Measurements from ENCODE around the gene RAB11FIP4. TPM values are rescaled to one million over a fixed set of nuclear protein-coding genes. Genes with fewer than 3 reads are reported as not detected.

Gene RAB11FIP4
- total RNA-seq, 3 donors from 2014 or later (not counting 1 experiment from before 2014, with no cell fraction given), result 81.4 to 121 (median 102) TPM

DNA sequence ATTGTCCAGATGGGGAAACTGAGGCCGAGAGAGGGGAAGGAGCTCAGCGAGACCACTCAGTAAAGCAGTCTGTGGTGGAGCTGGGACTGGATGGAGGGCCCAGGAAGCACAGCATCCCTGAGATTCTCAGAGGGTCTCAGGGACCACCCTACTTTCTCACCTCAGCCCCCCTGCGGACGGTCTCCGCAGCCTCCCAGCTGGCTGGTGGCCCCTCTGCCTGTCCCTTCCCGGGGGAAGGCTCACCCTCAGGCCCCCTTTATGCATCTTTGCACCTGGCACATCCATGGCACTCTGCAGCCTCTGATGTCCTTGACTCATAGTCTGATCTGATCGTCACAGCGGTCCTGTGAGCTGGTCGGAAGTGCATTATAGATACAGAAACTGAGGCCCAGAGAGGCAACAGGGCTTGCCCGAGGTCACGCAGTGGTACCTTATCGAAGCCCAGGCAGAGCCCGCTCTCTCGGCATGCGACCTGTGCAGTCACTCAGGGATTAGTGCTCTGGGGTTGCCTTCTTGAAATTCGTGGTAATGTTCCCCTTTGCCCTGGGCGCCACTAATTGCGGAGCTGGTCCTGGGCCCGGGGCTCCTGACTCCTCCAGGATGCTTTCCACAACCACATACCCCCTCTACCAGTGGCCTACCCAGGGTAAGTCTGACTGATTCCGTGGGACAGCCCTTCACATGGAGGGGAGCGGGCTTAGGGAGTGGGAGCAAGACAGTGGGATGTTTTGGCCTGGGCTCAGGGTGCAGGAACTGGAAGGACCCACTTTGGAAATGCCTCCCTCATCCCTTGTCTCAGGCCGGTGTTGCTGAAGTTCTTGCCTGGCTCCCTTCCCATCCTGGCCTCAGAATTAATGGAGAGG, 24.4 kb downstream of the RAB11FIP4 start:
- DNase-seq (no peak), ATAC-seq (no peak)
- H3K27ac Mint-ChIP-seq, result no peak overlapping the region
- H3K4me1 Mint-ChIP-seq, result no peaks in the 10 kb centered on the region
- Histone ChIP-seq H3K4me1 (ENCODE audit: control insufficient read depth, insufficient read depth, low read length) (peaks cover 3% of the 10 kb centered on the region), H3K36me3 (ENCODE audit: control insufficient read depth, insufficient read depth, low read length) (no peaks in the 10 kb centered on the region), H3K27me3 (ENCODE audit: control insufficient read depth, insufficient read depth, low read length) (no peaks in the 10 kb centered on the region), H3K27ac (ENCODE audit: low read length) (no peak overlapping the region), H3K9me3 (ENCODE audit: control insufficient read depth, insufficient read depth, low read length) (no peaks in the 10 kb centered on the region), H3K4me3 (ENCODE audit: low read length) (no peak overlapping the region)
- TF ChIP-seq, protein P1, sequence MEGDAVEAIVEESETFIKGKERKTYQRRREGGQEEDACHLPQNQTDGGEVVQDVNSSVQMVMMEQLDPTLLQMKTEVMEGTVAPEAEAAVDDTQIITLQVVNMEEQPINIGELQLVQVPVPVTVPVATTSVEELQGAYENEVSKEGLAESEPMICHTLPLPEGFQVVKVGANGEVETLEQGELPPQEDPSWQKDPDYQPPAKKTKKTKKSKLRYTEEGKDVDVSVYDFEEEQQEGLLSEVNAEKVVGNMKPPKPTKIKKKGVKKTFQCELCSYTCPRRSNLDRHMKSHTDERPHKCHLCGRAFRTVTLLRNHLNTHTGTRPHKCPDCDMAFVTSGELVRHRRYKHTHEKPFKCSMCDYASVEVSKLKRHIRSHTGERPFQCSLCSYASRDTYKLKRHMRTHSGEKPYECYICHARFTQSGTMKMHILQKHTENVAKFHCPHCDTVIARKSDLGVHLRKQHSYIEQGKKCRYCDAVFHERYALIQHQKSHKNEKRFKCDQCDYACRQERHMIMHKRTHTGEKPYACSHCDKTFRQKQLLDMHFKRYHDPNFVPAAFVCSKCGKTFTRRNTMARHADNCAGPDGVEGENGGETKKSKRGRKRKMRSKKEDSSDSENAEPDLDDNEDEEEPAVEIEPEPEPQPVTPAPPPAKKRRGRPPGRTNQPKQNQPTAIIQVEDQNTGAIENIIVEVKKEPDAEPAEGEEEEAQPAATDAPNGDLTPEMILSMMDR (IDR thresholded peaks at IDR 0.05), result no peak
- intact Hi-C loops (cut with micrococcal nuclease), result no loop called here
- H3K9me3 Mint-ChIP-seq, result no peaks in the 10 kb centered on the region
- 90% methylated on average over 22 of the region's 22 CpGs for WGBS (ENCODE audit: insufficient coverage)
- no peaks in the 10 kb centered on the region for H3K27me3 Mint-ChIP-seq (ENCODE audit: low read depth in 2 of 2)
- H3K4me3 Mint-ChIP-seq, result no peak overlapping the region
- H3K36me3 Mint-ChIP-seq, result no peaks in the 10 kb centered on the region

DNA sequence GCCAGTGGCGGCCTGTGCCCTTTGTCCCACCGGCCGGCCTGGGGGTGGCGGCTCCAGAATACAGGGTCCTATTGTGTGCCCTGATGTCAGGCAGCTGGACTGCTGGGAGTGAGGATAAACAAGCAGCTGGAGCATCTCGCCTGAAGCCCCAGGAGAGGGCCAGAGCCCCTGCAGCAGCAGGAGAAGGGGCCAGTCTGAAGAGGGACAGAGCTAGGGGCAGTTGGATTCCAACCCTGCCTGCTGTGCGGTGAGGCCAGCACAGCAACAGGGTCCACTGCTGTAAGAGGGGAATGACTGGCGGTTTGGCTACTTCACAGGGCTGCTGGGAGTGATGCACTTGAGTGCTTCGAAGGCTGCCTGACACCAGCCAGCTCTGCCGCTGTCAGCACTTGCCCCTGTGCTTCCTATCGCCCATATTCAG, 25.0 kb downstream of the RAB11FIP4 start:
- ATAC-seq (no peak), DNase-seq (no peak)
- Histone ChIP-seq H3K4me3 (ENCODE audit: low read length) (no peak overlapping the region), H3K9me3 (ENCODE audit: control insufficient read depth, insufficient read depth, low read length) (no peaks in the 10 kb centered on the region), H3K27ac (ENCODE audit: low read length) (no peak overlapping the region), H3K36me3 (ENCODE audit: control insufficient read depth, insufficient read depth, low read length) (no peaks in the 10 kb centered on the region), H3K27me3 (ENCODE audit: control insufficient read depth, insufficient read depth, low read length) (no peaks in the 10 kb centered on the region), H3K4me1 (ENCODE audit: control insufficient read depth, insufficient read depth, low read length) (peaks cover 3% of the 10 kb centered on the region)
- Mint-ChIP-seq H3K4me1 (no peaks in the 10 kb centered on the region), H3K36me3 (no peaks in the 10 kb centered on the region), H3K9me3 (no peaks in the 10 kb centered on the region), H3K27me3 (ENCODE audit: low read depth in 2 of 2) (no peaks in the 10 kb centered on the region), H3K27ac (no peak overlapping the region), H3K4me3 (no peak overlapping the region)
- intact Hi-C loops (cut with micrococcal nuclease), result no loop called here
- TF ChIP-seq, protein P1 (IDR thresholded peaks at IDR 0.05), result no peak
- WGBS (ENCODE audit: insufficient coverage), result 87% methylated on average over 10 of the region's 10 CpGs

DNA sequence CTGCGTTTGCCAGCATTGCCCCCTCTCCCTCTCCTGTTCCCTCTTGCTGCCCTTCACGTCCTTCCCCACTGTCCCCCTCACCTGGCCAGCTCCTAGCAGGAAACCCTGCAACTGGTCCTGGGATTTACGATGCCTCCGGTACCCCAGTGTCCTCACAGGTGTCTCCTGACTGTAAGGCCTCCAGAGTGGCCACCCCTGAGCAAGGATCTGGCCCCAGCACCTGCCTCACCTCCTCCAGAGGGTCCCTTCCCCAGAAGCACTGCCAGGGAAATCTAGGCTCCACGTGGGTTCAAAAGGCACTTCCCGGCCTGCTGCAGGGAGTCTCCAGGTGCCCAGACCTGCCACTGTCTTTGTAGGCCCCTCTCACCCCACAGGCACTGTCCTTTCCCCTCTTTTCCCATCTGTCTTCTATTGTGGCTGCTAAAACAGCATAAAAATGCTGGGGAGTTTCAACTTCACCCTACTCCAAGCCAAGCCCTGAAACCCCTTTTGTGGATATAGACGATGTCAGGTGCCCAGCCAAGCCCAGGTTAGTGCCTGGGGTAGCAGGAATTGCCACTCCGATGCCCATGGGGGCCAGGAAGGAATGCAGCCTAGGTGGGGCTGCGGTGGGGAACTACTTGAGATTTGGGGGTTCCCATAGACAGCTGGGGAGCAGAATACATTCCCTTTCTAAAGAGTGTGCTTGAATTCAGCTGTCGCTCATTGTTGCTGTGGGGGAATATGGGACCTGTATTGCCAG, 25.7 kb downstream of the RAB11FIP4 start:
- Mint-ChIP-seq H3K27me3 (ENCODE audit: low read depth in 2 of 2) (peaks cover 0 to 2% of the 10 kb centered on the region in 2 donors), H3K36me3 (peaks cover 2% of the 10 kb centered on the region), H3K4me1 (no peaks in the 10 kb centered on the region), H3K4me3 (no peak overlapping the region), H3K27ac (no peak overlapping the region), H3K9me3 (no peaks in the 10 kb centered on the region)
- Histone ChIP-seq H3K27ac (ENCODE audit: low read length) (no peak overlapping the region), H3K36me3 (ENCODE audit: control insufficient read depth, insufficient read depth, low read length) (no peaks in the 10 kb centered on the region), H3K4me1 (ENCODE audit: control insufficient read depth, insufficient read depth, low read length) (peaks cover 3% of the 10 kb centered on the region), H3K4me3 (ENCODE audit: low read length) (no peak overlapping the region), H3K27me3 (ENCODE audit: control insufficient read depth, insufficient read depth, low read length) (no peaks in the 10 kb centered on the region), H3K9me3 (ENCODE audit: control insufficient read depth, insufficient read depth, low read length) (no peaks in the 10 kb centered on the region)
- TF ChIP-seq, protein P1 (IDR thresholded peaks at IDR 0.05), result no peak
- intact Hi-C loops (cut with micrococcal nuclease), result no loop called here
- DNase-seq, result no peak
- no peak for ATAC-seq
- 93% methylated on average over 10 of the region's 10 CpGs for WGBS (ENCODE audit: insufficient coverage)

Measured in natural killer cell (primary cell).